WTC11 (cell line): ENCODE measurements around the gene ITGB3.

ENCODE experiments used
- CBFB ChIP-seq: sonication (generic); formaldehyde crosslinking; IDR thresholded peaks from 2 replicates; pipeline ENCODE4 v1.8.1; 2022; ENCODE audit warnings: mild to moderate bottlenecking, low read depth, missing genetic modification reagents
- CTCF ChIP-seq: fragments of 200-600 bp; IDR thresholded peaks from 2 replicates; pipeline ENCODE4 v1.8.0; 2022; ENCODE audit warnings: antibody characterized with exemption
- E2F5 ChIP-seq: sonication (generic); formaldehyde crosslinking; IDR thresholded peaks from 2 replicates; pipeline ENCODE4 v1.8.1; 2022; ENCODE audit warnings: mild to moderate bottlenecking, moderate library complexity, missing genetic modification reagents
- ESRRA ChIP-seq: sonication (generic); formaldehyde crosslinking; IDR thresholded peaks from 2 replicates; pipeline ENCODE4 v1.8.1; 2022; ENCODE audit warnings: mild to moderate bottlenecking, missing genetic modification reagents, borderline replicate concordance
- GTF2I ChIP-seq: fragments of 250-450 bp; sonication (Bioruptor Pico); conservative IDR thresholded peaks from 2 replicates; pipeline ENCODE4 v1.4.0; 2021; ENCODE audit warnings: mild to moderate bottlenecking
- MAX ChIP-seq: sonication (generic); formaldehyde crosslinking; IDR thresholded peaks from 2 replicates; pipeline ENCODE4 v1.8.0; 2022; ENCODE audit warnings: mild to moderate bottlenecking, missing genetic modification reagents
- MYBL2 ChIP-seq: sonication (generic); formaldehyde crosslinking; IDR thresholded peaks from 2 replicates; pipeline ENCODE4 v1.8.1; 2023; ENCODE audit warnings: mild to moderate bottlenecking, moderate library complexity, missing genetic modification reagents
- NR1H2 ChIP-seq: sonication (generic); formaldehyde crosslinking; IDR thresholded peaks from 2 replicates; pipeline ENCODE4 v1.9.0; 2021; ENCODE audit warnings: mild to moderate bottlenecking, moderate library complexity, missing genetic modification reagents
- NR2C2 ChIP-seq: sonication (generic); formaldehyde crosslinking; IDR thresholded peaks from 2 replicates; pipeline ENCODE4 v1.8.0; 2022; ENCODE audit warnings: mild to moderate bottlenecking, missing genetic modification reagents
- RELA ChIP-seq: sonication (generic); formaldehyde crosslinking; IDR thresholded peaks from 2 replicates; pipeline ENCODE4 v1.8.1; 2022; ENCODE audit warnings: missing genetic modification reagents, mild to moderate bottlenecking, borderline replicate concordance
- SMAD3 ChIP-seq: sonication (generic); formaldehyde crosslinking; IDR thresholded peaks from 2 replicates; pipeline ENCODE4 v1.8.0; 2022; ENCODE audit warnings: missing genetic modification reagents, mild to moderate bottlenecking, borderline replicate concordance
- TEAD4 ChIP-seq: sonication (generic); formaldehyde crosslinking; IDR thresholded peaks from 2 replicates; pipeline ENCODE4 v1.8.0; 2022; ENCODE audit warnings: mild to moderate bottlenecking, missing genetic modification reagents
- ZNF425 ChIP-seq: fragments of 250-450 bp; sonication (Bioruptor Pico); conservative IDR thresholded peaks from 2 replicates; pipeline ENCODE4 v1.9.0; 2021; ENCODE audit warnings: mild to moderate bottlenecking

GRCh38 chr17:47203984-47204721 lies 49.5 kb upstream of the ITGB3 start:
- TF ChIP-seq SMAD3 (CRISPR knock-in tag) (no peak), MAX (CRISPR knock-in tag) (no peak), CTCF (no peak), NR1H2 (no peak), CBFB (CRISPR knock-in tag) (no peak), RELA (CRISPR knock-in tag) (no peak), NR2C2 (CRISPR knock-in tag) (no peak), TEAD4 (CRISPR knock-in tag) (no peak), ZNF425 (no peak), MYBL2 (CRISPR knock-in tag) (no peak), ESRRA (CRISPR knock-in tag) (no peak), GTF2I (CRISPR knock-in tag) (no peak), E2F5 (CRISPR knock-in tag) (no peak)
